HG03378 (cell line): ENCODE measurements around the gene THRB.
"Not testable (repeated sequence)": the region's sequence is repeated elsewhere in the genome, so short reads cannot be mapped to it uniquely, and the experiment has no call there.

Experiments used
- ATAC-seq: cut with Tn5 transposase; IDR thresholded peaks from one replicate; pipeline ENCODE4 v1.9.1; 2021; ENCODE audit warnings: mild to moderate bottlenecking, moderate library complexity; ENCODE audit not compliant: unreplicated experiment

THRB gene

GRCh38 chr3:24128199-24129005, 366.2 kb downstream of the THRB start:
- ATAC-seq: no peak

GRCh38 chr3:24123596-24123995, 371.1 kb downstream of the THRB start:
- ATAC-seq: no peak

DNA sequence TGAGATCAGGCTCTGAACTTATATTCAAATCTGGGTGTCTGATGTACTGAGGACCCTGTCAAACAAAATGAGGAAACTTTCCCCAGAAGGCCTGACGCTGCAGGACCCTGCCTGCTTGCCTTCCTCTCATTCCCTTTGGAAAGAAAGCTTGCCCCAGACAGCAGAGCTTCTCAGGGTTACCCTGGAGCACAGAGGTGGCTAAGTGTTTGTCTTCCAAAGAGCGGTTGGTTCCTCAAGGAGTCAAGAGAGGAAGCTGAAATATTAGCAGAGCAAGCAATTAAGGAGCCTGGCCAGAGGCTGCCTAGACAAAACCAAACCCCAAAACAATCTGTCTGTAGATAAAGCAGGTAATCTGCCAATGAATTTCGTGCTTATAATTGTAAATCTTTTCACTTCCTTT, 374.2 kb downstream of the THRB start:
- ATAC-seq: no peak

DNA sequence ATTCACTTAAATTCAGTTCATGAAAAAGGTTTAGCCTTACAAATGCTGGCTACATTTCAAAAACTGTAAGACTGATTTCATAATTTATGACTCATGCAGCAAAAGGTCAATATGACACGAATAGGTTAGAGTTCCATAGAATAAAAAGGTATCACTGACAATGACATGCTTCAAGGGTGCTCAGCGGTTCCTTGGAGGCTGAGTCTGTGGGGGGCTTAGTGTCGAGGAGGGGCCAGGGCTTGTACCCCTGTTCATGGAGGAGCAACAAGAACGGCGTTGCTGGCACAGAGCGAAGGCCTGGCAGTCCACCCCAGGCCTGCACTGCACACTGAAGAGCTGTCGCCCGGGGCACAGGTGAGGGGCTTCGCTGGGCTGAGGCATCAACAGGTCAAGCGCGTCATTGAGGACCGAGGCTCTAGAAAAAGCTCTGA, 375.3 kb downstream of the THRB start:
- ATAC-seq: no peak

DNA sequence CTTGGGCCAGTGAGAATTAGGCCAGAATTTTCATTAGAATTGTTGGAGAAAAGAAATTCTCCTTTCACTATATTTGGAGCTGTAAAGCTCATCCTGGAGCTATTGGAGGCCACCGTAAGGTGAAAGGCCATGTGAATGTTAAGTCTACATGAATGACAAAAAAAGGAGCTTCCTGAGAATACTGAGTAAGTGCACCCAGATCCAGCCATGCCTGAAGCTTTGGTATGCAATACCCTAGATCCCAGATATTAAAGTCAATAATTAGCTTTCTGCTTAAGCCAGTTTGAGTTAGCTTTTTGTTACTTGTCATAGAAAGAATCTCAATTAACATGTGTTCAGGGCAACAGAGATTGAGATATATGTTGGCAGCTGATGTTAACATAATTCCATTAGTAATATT, 377.1 kb downstream of the THRB start:
- no peak for ATAC-seq

DNA sequence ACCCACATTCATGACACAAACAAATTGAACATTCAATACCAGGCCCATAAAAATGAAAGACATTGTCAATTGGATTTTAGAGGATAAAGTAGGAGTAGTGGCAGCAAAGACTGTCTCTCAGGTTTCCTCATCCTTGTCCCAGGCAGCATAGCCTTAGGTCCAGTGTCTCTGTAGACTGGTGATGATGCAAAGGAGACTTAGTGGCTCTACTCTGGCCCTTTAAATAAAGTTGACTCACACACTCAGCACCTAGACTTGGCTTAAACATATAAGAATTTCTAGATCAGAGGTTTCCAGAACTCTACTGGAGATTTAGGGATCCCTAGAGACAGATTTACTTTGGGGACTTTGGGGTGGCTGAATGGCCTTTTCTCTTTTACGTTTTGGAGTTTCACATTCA, 382.9 kb downstream of the THRB start:
- no peak for ATAC-seq

DNA sequence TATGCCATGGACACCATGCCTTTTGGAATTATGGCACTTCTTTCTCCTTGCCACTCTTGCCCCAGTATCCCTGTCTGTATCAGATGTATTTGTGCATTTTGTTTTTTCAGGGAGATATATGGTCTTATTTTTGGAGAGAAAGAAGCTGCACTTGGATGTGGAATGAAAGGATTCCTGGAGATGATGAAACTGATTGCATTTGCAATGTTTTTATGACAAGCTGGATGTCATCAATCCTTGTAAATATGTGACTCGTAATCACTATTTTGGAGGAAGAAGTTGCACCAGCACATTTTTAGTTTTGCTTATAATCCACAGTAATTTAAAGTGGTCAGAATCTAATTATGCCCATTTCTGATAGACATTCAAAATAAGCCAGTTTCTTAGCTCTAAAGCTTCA, 384.6 kb downstream of the THRB start:
- no peak for ATAC-seq

DNA sequence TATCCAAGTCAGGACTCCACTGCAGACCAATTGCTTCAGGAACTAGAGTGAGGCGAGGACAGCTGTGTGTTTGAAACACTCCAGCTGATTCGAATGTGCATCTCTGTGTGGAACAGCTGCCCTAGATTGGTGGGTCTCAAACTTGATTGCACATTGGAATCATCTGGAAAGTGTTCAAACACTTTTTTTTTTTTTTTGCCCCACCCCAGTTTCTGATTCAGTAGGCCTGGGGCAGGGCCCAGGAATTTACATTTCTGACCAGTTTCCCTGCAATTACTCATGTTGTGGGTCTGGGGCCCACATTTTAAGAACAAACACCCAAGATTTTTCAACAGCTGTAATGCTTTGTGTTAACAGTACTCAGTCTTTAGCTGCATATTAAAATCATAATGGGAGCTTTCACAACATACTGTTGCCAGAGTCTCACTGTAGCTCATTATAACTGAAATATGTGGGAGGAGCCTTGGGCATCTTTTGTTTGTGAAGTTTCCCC, 392.9 kb downstream of the THRB start:
- ATAC-seq: no peak

- no peak for ATAC-seq
These were observed 393.8 kb downstream of the THRB start for GRCh38 chr3:24100696-24101402.

DNA sequence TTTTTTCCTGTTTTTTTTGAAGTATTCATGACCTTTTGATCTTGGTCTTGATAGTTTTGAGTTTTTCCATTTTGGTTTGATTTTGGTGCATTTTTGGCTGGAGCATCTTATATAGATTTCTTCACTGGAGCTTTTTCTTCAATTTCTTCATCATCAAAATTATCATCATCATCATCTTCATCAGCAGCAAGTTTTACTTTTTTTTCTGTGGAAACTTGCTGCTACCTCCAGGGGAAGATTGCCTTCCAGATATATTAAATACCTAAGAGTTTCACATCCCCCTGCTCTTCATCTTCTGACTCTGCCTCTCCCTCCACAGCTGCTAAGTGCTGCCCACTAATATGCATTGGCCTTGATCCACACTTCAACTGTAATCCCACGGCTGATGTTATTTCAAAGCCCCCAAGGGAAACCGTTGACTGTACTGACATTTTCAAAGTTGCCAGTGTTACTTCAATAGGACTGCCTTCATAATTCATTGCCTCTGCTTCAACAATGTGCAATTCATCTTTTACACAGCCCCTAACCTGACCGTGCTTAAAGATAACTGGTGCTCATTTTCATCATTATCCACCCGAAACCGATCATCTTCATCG, 397.9 kb downstream of the THRB start:
- ATAC-seq: no peak

DNA sequence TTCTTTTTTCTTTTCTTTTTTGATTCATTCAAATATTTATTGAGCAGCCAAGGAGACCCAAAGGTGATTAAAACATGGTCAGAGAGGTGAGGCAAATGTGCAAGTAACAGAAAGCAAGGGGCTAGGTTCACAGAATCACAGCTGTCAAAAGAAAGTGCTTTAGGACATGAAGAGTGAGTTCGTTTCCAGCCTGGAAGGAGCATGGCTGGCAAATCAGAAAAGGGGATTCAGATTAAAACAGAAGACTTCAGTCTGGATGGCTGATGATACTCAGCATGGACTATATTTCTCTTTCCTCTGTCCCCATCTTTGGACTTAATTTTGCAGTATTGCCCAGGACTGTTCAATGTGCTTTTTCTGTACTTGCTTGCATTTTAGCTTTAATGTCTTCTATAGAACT, 398.4 kb downstream of the THRB start:
- ATAC-seq: no peak

- ATAC-seq: not testable (repeated sequence)
These were observed 399.8 kb downstream of the THRB start for GRCh38 chr3:24094818-24095217.

GRCh38 chr3:24088782-24089181, 405.9 kb downstream of the THRB start:
- peak; percentile 61 for ATAC-seq

DNA sequence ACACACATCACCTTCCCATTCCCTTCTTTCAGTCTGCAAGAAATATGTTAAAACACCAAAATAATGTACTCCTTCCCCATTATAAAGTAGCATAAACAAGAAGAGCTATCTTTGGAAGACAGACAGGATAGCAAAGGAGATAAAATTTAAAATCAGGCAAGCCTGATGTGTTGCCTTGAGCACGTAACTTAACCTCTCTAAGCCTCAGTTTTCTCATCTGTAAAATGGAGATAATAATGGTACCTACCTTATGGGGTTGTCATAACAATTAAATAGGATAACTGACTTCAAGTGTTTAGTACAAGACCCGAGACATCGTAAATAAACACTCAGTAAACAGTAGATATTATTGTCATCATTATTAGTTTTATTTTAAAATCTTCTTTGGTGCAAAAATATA, 407.2 kb downstream of the THRB start:
- no peak for ATAC-seq

- no peak for ATAC-seq
These were observed 407.8 kb downstream of the THRB start for GRCh38 chr3:24086617-24087404.

- no peak for ATAC-seq
These were observed 408.4 kb downstream of the THRB start for GRCh38 chr3:24086206-24086605.

GRCh38 chr3:24072193-24072592, 422.5 kb downstream of the THRB start:
- ATAC-seq: no peak

DNA sequence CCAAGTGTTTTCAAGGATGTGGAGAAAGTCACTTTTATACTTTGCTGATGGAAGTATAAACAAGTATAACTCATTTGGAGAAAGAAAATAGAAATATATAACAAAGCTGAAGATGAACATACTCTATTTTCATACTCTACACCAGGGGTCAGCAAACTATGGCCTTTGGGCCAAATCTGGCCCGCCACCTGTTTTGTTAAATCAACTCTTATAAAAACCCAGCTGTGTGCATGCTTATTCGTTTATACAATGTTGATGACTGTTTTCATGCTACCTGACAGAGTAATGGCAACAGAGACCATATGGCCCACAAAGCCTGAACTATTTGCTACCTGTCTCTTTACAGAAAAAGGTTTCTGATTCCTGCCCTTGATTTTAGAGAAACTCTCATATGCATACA, 425.6 kb downstream of the THRB start:
- no peak for ATAC-seq

GRCh38 chr3:24067483-24067882, 427.2 kb downstream of the THRB start:
- no peak for ATAC-seq
